A549 (cell line): ENCODE data around the gene LAMTOR2. TPM values are rescaled to one million over a fixed set of nuclear protein-coding genes. Genes with fewer than 3 reads are reported as not detected.

ENCODE experiments used
- ATAC-seq, 2 experiments: fragments of 200-7000 bp in 1 of 2; fragments of >200 bp in 1 of 2; cut with Nextera tagmentation in 1 of 2; cut with Tn5 transposase in 1 of 2; 3 replicates each; pipeline versions ENCODE4 v1.8.0 to v1.9.1; 2018 to 2020; ENCODE audit warnings: mild to moderate bottlenecking in 1 of 2, moderate library complexity in 1 of 2
- CTCF ChIA-PET: fragments of 300-600 bp; sonication (Branson Sonifier 250); formaldehyde crosslinking; extraction: SDS; loops from one replicate; lab custom pipeline; 2021; ENCODE audit warnings: antibody characterized with exemption, inconsistent platforms; lab: Yijun Ruan, JAX
- POLR2A ChIA-PET: fragments of 350-600 bp; formaldehyde crosslinking; extraction: SDS; loops from one replicate; lab custom pipeline; 2021; ENCODE audit warnings: antibody characterized with exemption, inconsistent platforms; lab: Yijun Ruan, JAX
- DNase-seq, 2 experiments: peaks; one replicate each; pipeline versions ENCODE4 v3.0.0 to v3.0.0-alpha.2; 2011 to 2016; ENCODE audit warnings: low read depth in 1 of 2, low spot score in 1 of 2
- FAIRE-seq: peaks from 2 replicates; lab custom pipeline; 2011; peaks lifted over from hg19 to GRCh38; lab: Jason Lieb, UNC
- H3K27ac ChIP-seq, 2 experiments: fragments of >200 bp; sonication (Bioruptor Twin); formaldehyde crosslinking; 3 replicates each; pipeline ENCODE4 v1.5.1; 2016 to 2017
- H3K4me1 ChIP-seq: fragments of >200 bp; sonication (Bioruptor Twin); formaldehyde crosslinking; 3 replicates; pipeline ENCODE4 v1.6.1; 2016
- H3K4me2 ChIP-seq: fragments of >200 bp; sonication (Bioruptor Twin); formaldehyde crosslinking; 3 replicates; pipeline ENCODE4 v1.6.1; 2016
- H3K4me3 ChIP-seq: fragments of >200 bp; sonication (Bioruptor Twin); formaldehyde crosslinking; 3 replicates; pipeline ENCODE4 v1.5.1; 2016
- H3K9me3 ChIP-seq: fragments of >200 bp; sonication (Bioruptor Twin); formaldehyde crosslinking; 3 replicates; pipeline ENCODE4 v1.6.1; 2016
- ATOH8 ChIP-seq: fragments of 250-450 bp; sonication (Bioruptor Pico); IDR thresholded peaks from 2 replicates; pipeline ENCODE4 v1.5.0; 2020; ENCODE audit warnings: low read depth, mild to moderate bottlenecking, moderate library complexity
- CBX2 ChIP-seq: fragments of 200-600 bp; sonication (generic); IDR thresholded peaks from 2 replicates; pipeline ENCODE4 v1.6.1; 2016; ENCODE audit warnings: low read depth, mild to moderate bottlenecking, borderline replicate concordance
- CHD2 ChIP-seq: fragments of 150-350 bp; IDR thresholded peaks from 2 replicates; pipeline ENCODE4 v1.6.1; 2014; ENCODE audit warnings: low read length; ENCODE audit not compliant: partially characterized antibody
- EHMT2 ChIP-seq: fragments of 200-600 bp; sonication (generic); IDR thresholded peaks from 2 replicates; pipeline ENCODE4 v1.6.1; 2016; ENCODE audit warnings: antibody characterized with exemption, low read depth, mild to moderate bottlenecking, moderate library complexity
- ELK1 ChIP-seq: fragments of 150-350 bp; IDR thresholded peaks from 2 replicates; pipeline ENCODE4 v1.6.1; 2014; ENCODE audit warnings: low read depth, mild to moderate bottlenecking, low read length
- FOSB ChIP-seq: fragments of 250-450 bp; sonication (Bioruptor Pico); IDR thresholded peaks from 2 replicates; pipeline ENCODE4 v1.5.0; 2020; ENCODE audit warnings: mild to moderate bottlenecking, moderate library complexity
- FOXS1 ChIP-seq: fragments of 250-450 bp; sonication (Bioruptor Pico); IDR thresholded peaks from 2 replicates; pipeline ENCODE4 v1.5.0; 2020; ENCODE audit warnings: mild to moderate bottlenecking, moderate library complexity
- HDAC2 ChIP-seq: fragments of 200-600 bp; sonication (generic); IDR thresholded peaks from 2 replicates; pipeline ENCODE4 v1.6.1; 2016
- HES2 ChIP-seq: fragments of >200 bp; sonication (Bioruptor Twin); formaldehyde crosslinking; IDR thresholded peaks from 2 replicates; pipeline ENCODE4 v1.6.1; 2016
- HOXB13 ChIP-seq: fragments of 250-450 bp; sonication (Bioruptor Pico); IDR thresholded peaks from 2 replicates; pipeline ENCODE4 v1.5.0; 2020; ENCODE audit warnings: low read depth, mild to moderate bottlenecking, moderate library complexity
- HOXB5 ChIP-seq: fragments of 250-450 bp; sonication (Bioruptor Pico); IDR thresholded peaks from 2 replicates; pipeline ENCODE4 v1.5.0; 2020; ENCODE audit warnings: mild to moderate bottlenecking, moderate library complexity
- JUN ChIP-seq, 2 experiments: fragments of >200 bp; sonication (Bioruptor Twin); formaldehyde crosslinking; IDR thresholded peaks; 2 replicates in 1 of 2; 3 replicates in 1 of 2; pipeline ENCODE4 v1.6.1; 2016 to 2017
- JUNB ChIP-seq: fragments of >200 bp; sonication (Bioruptor Twin); formaldehyde crosslinking; IDR thresholded peaks from 2 replicates; pipeline ENCODE4 v1.6.1; 2016
- KDM5A ChIP-seq: fragments of 200-600 bp; sonication (generic); IDR thresholded peaks from 2 replicates; pipeline ENCODE4 v1.6.1; 2016; ENCODE audit warnings: antibody characterized with exemption, mild to moderate bottlenecking
- MYC ChIP-seq: IDR thresholded peaks from 2 replicates; pipeline ENCODE4 v1.6.1; 2012; ENCODE audit warnings: mild to moderate bottlenecking, inconsistent platforms, low read length, improper control_type of control experiment, borderline replicate concordance
- NFE2L2 ChIP-seq: fragments of 150-350 bp; conservative IDR thresholded peaks from 2 replicates; pipeline ENCODE4 v1.6.1; 2014; ENCODE audit warnings: low read length
- NPAS2 ChIP-seq: fragments of 250-450 bp; sonication (Bioruptor Pico); IDR thresholded peaks from 2 replicates; pipeline ENCODE4 v1.8.0; 2022; ENCODE audit warnings: mild to moderate bottlenecking, moderate library complexity, borderline replicate concordance
- POLR2A ChIP-seq: IDR thresholded peaks from 2 replicates; pipeline ENCODE4 v1.6.1; 2012; ENCODE audit warnings: mild to moderate bottlenecking, low read length
- POLR2AphosphoS2 ChIP-seq: conservative IDR thresholded peaks from 2 replicates; pipeline ENCODE4 v1.6.1; 2012; ENCODE audit warnings: low read length, improper control_type of control experiment, inconsistent platforms
- RAD21 ChIP-seq, 2 experiments: fragments of >200 bp in 1 of 2; sonication (Bioruptor Twin) in 1 of 2; formaldehyde crosslinking in 1 of 2; IDR thresholded peaks in 1 of 2; conservative IDR thresholded peaks in 1 of 2; 2 replicates in 1 of 2; 3 replicates in 1 of 2; pipeline ENCODE4 v1.6.1; 2012 to 2018; ENCODE audit warnings: inconsistent platforms in 1 of 2
- SMC3 ChIP-seq: fragments of >200 bp; sonication (Bioruptor Twin); formaldehyde crosslinking; IDR thresholded peaks from 3 replicates; pipeline ENCODE4 v1.6.1; 2018; ENCODE audit warnings: inconsistent platforms
- SREBF2 ChIP-seq: fragments of 450-650 bp; IDR thresholded peaks from 2 replicates; pipeline ENCODE4 v1.6.1; 2014; ENCODE audit warnings: mild to moderate bottlenecking, moderate library complexity
- TP53 ChIP-seq: fragments of 250-450 bp; sonication (Bioruptor Pico); IDR thresholded peaks from 2 replicates; pipeline ENCODE4 v1.5.0; 2021; ENCODE audit warnings: mild to moderate bottlenecking, moderate library complexity
- ZC3H11A ChIP-seq: fragments of 450-650 bp; IDR thresholded peaks from 2 replicates; pipeline ENCODE4 v1.6.1; 2014; ENCODE audit warnings: antibody characterized with exemption, mild to moderate bottlenecking
- ZSCAN20 ChIP-seq: fragments of 250-450 bp; sonication (Bioruptor Pico); IDR thresholded peaks from 2 replicates; pipeline ENCODE4 v1.8.0; 2022; ENCODE audit warnings: mild to moderate bottlenecking, moderate library complexity
- WGBS: methylation state at CpG from one replicate; pipeline ENCODE4 v1.1.6; 2017; ENCODE audit errors: missing lambda C conversion rate; 5-methylcytosine and 5-hydroxymethylcytosine counted together
- polyA plus RNA-seq, 4 experiments: library from polyadenylated mRNA; depleted of rRNA in 3 of 4; stranded (reverse); fragments of >200 nt; fragmentation: RNase III in 1 of 4; extraction: RNeasy Plus Mini Kit Qiagen cat#74134 plus additional on column Dnase treatment in 1 of 4; gene quantifications; 2 replicates in 3 of 4; 3 replicates in 1 of 4; pipeline ENCODE4 v1.2.3, GENCODE V29; 2011 to 2017
- TF ChIP-seq, protein P1 (sequence below): fragments of 200-600 bp; sonication (generic); IDR thresholded peaks from 2 replicates; pipeline ENCODE4 v1.6.1; 2016; ENCODE audit warnings: antibody characterized with exemption, mild to moderate bottlenecking, moderate library complexity

Gene LAMTOR2
- polyA plus RNA-seq, 2 of the 4 experiments (the other 2 are of a cell fraction) = 63.0 to 171 TPM

GRCh38 chr1:156065871-156066270 is 11.3 kb downstream of the LAMTOR2 start:
- no peak for TF ChIP-seq HOXB13 (CRISPR knock-in tag)
- no peak for TF ChIP-seq NFE2L2
- no peak for TF ChIP-seq POLR2A
- TF ChIP-seq HDAC2 = no peak
- no peak for TF ChIP-seq CHD2
- TF ChIP-seq JUNB = no peak
- TF ChIP-seq CBX2 = no peak
- no peak for TF ChIP-seq SMC3
- DNase-seq (no peak), FAIRE-seq (no peak), ATAC-seq (peak in 1 of 2 experiments; percentile 10; a peak in 2 of 6 replicates)
- no peak overlapping the region for H3K4me2 ChIP-seq
- ChIA-PET POLR2A (interaction anchor here (1.0 to 1.2 kb wide), 2 partner anchors 10 to 82 kb away, joined by 3 read pairs; no protein-coding TSS in a partner anchor), CTCF (interaction anchor here (0.8 to 4.1 kb wide), 52 partner anchors 8 to 271 kb away, joined by 3 to 34 read pairs (median 4); partner anchors contain the start of genes ARHGEF2, KHDC4, LAMTOR2 and UBQLN4)
- H3K4me1 ChIP-seq = no peaks in the 10 kb centered on the region; the same call in 2 of the 3 replicates
- no peak overlapping the region for H3K27ac ChIP-seq
- 81% methylated on average over 14 of the region's 16 CpGs for WGBS
- H3K4me3 ChIP-seq = no peak overlapping the region
- H3K9me3 ChIP-seq = no peaks in the 10 kb centered on the region

DNA sequence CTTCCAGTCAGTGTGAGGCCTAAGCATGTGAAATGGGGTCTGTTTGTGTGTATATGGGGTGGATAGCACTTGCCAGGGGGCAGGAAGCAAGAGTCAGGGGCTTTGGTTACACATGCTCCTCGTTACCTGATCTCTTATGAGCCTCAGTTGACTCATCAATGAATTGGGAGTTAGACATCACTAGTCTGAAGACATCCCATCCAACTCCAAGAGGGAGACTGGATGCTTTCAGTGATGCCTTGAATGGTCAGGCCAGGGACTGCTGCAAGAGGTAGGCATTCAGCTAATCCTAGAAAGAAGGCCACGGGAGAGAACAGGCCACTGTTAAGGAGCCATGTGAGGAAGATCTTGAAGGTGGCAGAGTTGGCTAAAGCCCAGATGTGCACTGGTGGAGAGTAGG is 12.7 kb downstream of the LAMTOR2 start:
- POLR2A ChIA-PET = no interaction called here
- H3K9me3 ChIP-seq = no peaks in the 10 kb centered on the region
- CTCF ChIA-PET = interaction anchor here (0.8 to 4.1 kb wide), 27 partner anchors 8 to 311 kb away, joined by 3 to 34 read pairs (median 8); partner anchors contain the start of genes KHDC4 and UBQLN4
- no peak overlapping the region for H3K4me2 ChIP-seq
- H3K27ac ChIP-seq = no peak overlapping the region
- H3K4me3 ChIP-seq = no peak overlapping the region
- FAIRE-seq = no peak
- no peak for DNase-seq
- TF ChIP-seq ATOH8 (CRISPR knock-in tag) (no peak), RAD21 (conservative IDR thresholded peaks at IDR 0.05 in 1 of 2, IDR thresholded peaks at IDR 0.05 in 1 of 2) (no peak), SREBF2 (no peak), TP53 (CRISPR knock-in tag) (no peak), ZC3H11A (no peak), NPAS2 (CRISPR knock-in tag) (no peak), ELK1 (no peak), KDM5A (no peak), FOSB (CRISPR knock-in tag) (no peak), JUN (IDR thresholded peaks at IDR 0.05) (no peak), ZSCAN20 (CRISPR knock-in tag) (no peak), HOXB5 (CRISPR knock-in tag) (no peak), FOXS1 (CRISPR knock-in tag) (no peak), JUNB (no peak), POLR2A (no peak), HES2 (no peak), EHMT2 (no peak), POLR2AphosphoS2 (no peak), MYC (no peak)
- TF ChIP-seq, protein P1, sequence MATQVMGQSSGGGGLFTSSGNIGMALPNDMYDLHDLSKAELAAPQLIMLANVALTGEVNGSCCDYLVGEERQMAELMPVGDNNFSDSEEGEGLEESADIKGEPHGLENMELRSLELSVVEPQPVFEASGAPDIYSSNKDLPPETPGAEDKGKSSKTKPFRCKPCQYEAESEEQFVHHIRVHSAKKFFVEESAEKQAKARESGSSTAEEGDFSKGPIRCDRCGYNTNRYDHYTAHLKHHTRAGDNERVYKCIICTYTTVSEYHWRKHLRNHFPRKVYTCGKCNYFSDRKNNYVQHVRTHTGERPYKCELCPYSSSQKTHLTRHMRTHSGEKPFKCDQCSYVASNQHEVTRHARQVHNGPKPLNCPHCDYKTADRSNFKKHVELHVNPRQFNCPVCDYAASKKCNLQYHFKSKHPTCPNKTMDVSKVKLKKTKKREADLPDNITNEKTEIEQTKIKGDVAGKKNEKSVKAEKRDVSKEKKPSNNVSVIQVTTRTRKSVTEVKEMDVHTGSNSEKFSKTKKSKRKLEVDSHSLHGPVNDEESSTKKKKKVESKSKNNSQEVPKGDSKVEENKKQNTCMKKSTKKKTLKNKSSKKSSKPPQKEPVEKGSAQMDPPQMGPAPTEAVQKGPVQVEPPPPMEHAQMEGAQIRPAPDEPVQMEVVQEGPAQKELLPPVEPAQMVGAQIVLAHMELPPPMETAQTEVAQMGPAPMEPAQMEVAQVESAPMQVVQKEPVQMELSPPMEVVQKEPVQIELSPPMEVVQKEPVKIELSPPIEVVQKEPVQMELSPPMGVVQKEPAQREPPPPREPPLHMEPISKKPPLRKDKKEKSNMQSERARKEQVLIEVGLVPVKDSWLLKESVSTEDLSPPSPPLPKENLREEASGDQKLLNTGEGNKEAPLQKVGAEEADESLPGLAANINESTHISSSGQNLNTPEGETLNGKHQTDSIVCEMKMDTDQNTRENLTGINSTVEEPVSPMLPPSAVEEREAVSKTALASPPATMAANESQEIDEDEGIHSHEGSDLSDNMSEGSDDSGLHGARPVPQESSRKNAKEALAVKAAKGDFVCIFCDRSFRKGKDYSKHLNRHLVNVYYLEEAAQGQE = no peak
- 25% methylated on average over 2 of the region's 2 CpGs for WGBS
- no peak for ATAC-seq
- no peaks in the 10 kb centered on the region; the same call in 2 of the 3 replicates for H3K4me1 ChIP-seq
